HepG2 (cell line): ENCODE data around the gene SLC25A11. TPM values are rescaled to one million over a fixed set of nuclear protein-coding genes. Genes with fewer than 3 reads are reported as not detected.

Experiments used
- ARNT ChIP-seq: fragments of 450-650 bp; IDR thresholded peaks from 2 replicates; pipeline ENCODE4 v1.6.1; 2017
- CREB1 ChIP-seq, 2 experiments: fragments of 450-650 bp in 1 of 2; IDR thresholded peaks; 2 replicates each; pipeline ENCODE4 v1.6.1; 2016 to 2017; ENCODE audit warnings: control low read depth in 1 of 2, mild to moderate bottlenecking in 1 of 2, missing compliant biosample characterization in 1 of 2, missing genetic modification characterization in 1 of 2
- MIER2 ChIP-seq: IDR thresholded peaks from 2 replicates; pipeline ENCODE4 v1.6.1; 2016; ENCODE audit warnings: missing biosample characterization, missing genetic modification reagents
- SNAPC4 ChIP-seq: sonication (generic); formaldehyde crosslinking; IDR thresholded peaks from 2 replicates; pipeline ENCODE4 v1.4.0; 2020; ENCODE audit warnings: mild to moderate bottlenecking, missing genetic modification reagents
- TEAD3 ChIP-seq: optimal IDR thresholded peaks from 2 replicates; pipeline ENCODE3; 2016; ENCODE audit warnings: borderline replicate concordance
- THYN1 ChIP-seq: sonication (generic); formaldehyde crosslinking; IDR thresholded peaks from 2 replicates; pipeline ENCODE4 v1.8.1; 2023; ENCODE audit warnings: low read depth, mild to moderate bottlenecking, moderate library complexity, missing genetic modification reagents, borderline replicate concordance
- ZBTB33 ChIP-seq: sonication (generic); formaldehyde crosslinking; IDR thresholded peaks from 2 replicates; pipeline ENCODE4 v1.4.0; 2020; ENCODE audit warnings: missing genetic modification reagents
- ZBTB38 ChIP-seq: sonication (generic); formaldehyde crosslinking; IDR thresholded peaks from 2 replicates; pipeline ENCODE4 v1.5.1; 2020; ENCODE audit warnings: mild to moderate bottlenecking, missing genetic modification reagents
- ZKSCAN8 ChIP-seq: IDR thresholded peaks from 2 replicates; pipeline ENCODE4 v1.6.1; 2016; ENCODE audit warnings: borderline replicate concordance, missing genetic modification reagents, missing compliant biosample characterization
- ZNF18 ChIP-seq: sonication (generic); formaldehyde crosslinking; IDR thresholded peaks from 2 replicates; pipeline ENCODE4 v1.8.0; 2022; ENCODE audit warnings: mild to moderate bottlenecking, missing genetic modification reagents; ENCODE audit not compliant: insufficient replicate concordance
- ZNF354B ChIP-seq: sonication (generic); formaldehyde crosslinking; IDR thresholded peaks from 2 replicates; pipeline ENCODE4 v1.8.0; 2022; ENCODE audit warnings: mild to moderate bottlenecking, missing genetic modification reagents
- ZNF460 ChIP-seq: sonication (generic); formaldehyde crosslinking; IDR thresholded peaks from 2 replicates; pipeline ENCODE4 v1.5.1; 2020; ENCODE audit warnings: missing genetic modification reagents, mild to moderate bottlenecking, borderline replicate concordance
- ZNF629 ChIP-seq: sonication (generic); formaldehyde crosslinking; conservative IDR thresholded peaks from 2 replicates; pipeline ENCODE4 v1.5.0; 2020; ENCODE audit warnings: missing genetic modification reagents
- ZNF775 ChIP-seq: sonication (generic); formaldehyde crosslinking; IDR thresholded peaks from 2 replicates; pipeline ENCODE4 v1.4.0; 2020; ENCODE audit warnings: missing genetic modification reagents, mild to moderate bottlenecking, moderate library complexity, borderline replicate concordance
- ZNF790 ChIP-seq: sonication (generic); formaldehyde crosslinking; IDR thresholded peaks from 2 replicates; pipeline ENCODE4 v1.8.0; 2022; ENCODE audit warnings: missing genetic modification reagents, mild to moderate bottlenecking, borderline replicate concordance
- polyA plus RNA-seq, 8 experiments: library from polyadenylated mRNA; depleted of rRNA in 3 of 8; stranded (reverse) in 7 of 8; unstranded in 1 of 8; fragments of >200 nt; fragmentation: Illumina TruSeq in 4 of 8; extraction: Trizol in 4 of 8; gene quantifications; 2 replicates each; pipeline versions ENCODE4 v1.2.1 to v1.2.3, GENCODE V29; 2011 to 2016; ENCODE audit warnings: low read depth in 4 of 8, missing spikeins in 1 of 8, mixed read lengths in 1 of 8; ENCODE audit not compliant: insufficient read depth in 1 of 8
- total RNA-seq, 5 experiments: library from RNA; depleted of rRNA; stranded (reverse); fragments of >200 nt; fragmentation: Illumina TruSeq; extraction: Trizol; gene quantifications; 2 replicates each; pipeline ENCODE4 v1.2.3, GENCODE V29; 2016; ENCODE audit warnings: low read depth in 1 of 5
- TF ChIP-seq, protein P1 (sequence below): sonication (generic); formaldehyde crosslinking; IDR thresholded peaks from 2 replicates; pipeline ENCODE4 v1.5.0; 2020; ENCODE audit warnings: missing genetic modification reagents
- TF ChIP-seq, protein P2 (sequence below): sonication (generic); formaldehyde crosslinking; IDR thresholded peaks from 2 replicates; pipeline ENCODE4 v1.5.0; 2020; ENCODE audit warnings: missing genetic modification reagents

SLC25A11 gene
- total and polyA plus RNA-seq, 2 of the 13 experiments (the other 11 are each of a cell fraction or from before 2014, with no cell fraction given): 35.4 to 47.2 TPM

DNA sequence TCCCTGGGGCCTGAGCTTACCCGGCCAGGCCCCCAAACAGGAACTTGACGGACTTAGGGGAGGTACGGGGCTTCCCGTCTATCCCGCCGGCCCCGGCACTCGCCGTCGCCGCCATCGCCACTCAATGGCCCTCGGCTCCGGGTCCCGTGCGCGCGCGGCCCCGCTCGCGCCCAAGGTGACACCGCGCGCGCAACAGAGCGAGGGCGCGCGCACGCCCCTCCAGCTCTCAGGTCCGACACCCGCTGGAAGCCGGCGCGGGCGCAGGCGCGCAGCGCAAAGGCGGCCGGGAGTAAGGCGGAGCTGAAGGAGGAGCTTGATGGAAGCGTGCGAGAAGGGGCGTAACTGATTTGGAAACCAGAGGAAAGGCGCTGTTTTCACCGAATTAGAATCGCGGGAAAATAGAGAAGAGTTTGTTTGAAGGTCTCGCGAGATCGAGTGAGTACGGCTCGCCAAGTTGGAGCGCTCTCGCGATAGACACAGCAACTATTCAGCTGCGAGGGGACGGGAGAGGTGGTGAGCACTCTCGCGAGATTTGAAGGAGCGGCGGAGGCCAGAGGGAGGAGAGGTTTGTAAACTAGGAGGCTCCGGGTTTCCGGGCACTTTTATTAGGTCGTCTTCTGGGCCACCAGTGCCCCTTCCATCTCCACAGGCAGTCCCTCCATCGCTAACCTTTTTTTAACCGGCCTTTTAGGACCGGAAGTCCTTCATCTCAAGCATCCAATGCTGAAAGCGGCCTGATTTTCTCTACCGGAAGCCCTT lies at the start of gene SLC25A11, which contains the start of gene RNF167 (continued):
- 0 out of 2 replicates have a peak, but pooled peaks have one; percentile 5 for TF ChIP-seq CREB1 (IDR thresholded peaks at IDR 0.05)
- peak; percentile 41; the same call in 1 of the 2 replicates for TF ChIP-seq CREB1 (CRISPR knock-in tag; IDR thresholded peaks at IDR 0.05)
- TF ChIP-seq, protein P1, sequence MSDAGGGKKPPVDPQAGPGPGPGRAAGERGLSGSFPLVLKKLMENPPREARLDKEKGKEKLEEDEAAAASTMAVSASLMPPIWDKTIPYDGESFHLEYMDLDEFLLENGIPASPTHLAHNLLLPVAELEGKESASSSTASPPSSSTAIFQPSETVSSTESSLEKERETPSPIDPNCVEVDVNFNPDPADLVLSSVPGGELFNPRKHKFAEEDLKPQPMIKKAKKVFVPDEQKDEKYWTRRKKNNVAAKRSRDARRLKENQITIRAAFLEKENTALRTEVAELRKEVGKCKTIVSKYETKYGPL: 0 out of 2 replicates have a peak, but pooled peaks have one; percentile 73
- no peak for TF ChIP-seq ZBTB33 (CRISPR knock-in tag)
- no peak for TF ChIP-seq ZNF18 (CRISPR knock-in tag)
- TF ChIP-seq ZNF790: no peak
- TF ChIP-seq SNAPC4 (CRISPR knock-in tag): no peak
- TF ChIP-seq TEAD3 (CRISPR knock-in tag): peak; percentile 43
- TF ChIP-seq ZBTB38 (CRISPR knock-in tag): no peak
- TF ChIP-seq MIER2: no peak
- no peak for TF ChIP-seq ZNF354B (CRISPR knock-in tag)
- TF ChIP-seq ZKSCAN8: no peak
- TF ChIP-seq THYN1 (CRISPR knock-in tag): no peak
- TF ChIP-seq, protein P2, sequence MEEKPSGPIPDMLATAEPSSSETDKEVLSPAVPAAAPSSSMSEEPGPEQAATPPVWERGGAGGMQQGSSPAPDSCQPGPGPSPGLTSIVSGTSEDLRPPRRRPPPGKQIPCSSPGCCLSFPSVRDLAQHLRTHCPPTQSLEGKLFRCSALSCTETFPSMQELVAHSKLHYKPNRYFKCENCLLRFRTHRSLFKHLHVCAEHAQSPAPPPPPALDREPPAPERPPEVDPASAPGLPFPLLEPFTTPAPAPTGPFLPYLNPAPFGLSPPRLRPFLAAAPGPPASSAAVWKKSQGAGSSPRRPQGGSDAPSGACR (CRISPR knock-in tag): peak; percentile 81; the same call in 1 of the 2 replicates
- no peak for TF ChIP-seq ARNT
- no peak for TF ChIP-seq ZNF629
- TF ChIP-seq ZNF775: no peak
- no peak for TF ChIP-seq ZNF460
